Measurements from ENCODE around the gene NUTM2B.
A peak's percentile ranks its signal among the peaks of the same experiment; 100 is the strongest.
"Not testable (repeated sequence)": the region's sequence is repeated elsewhere in the genome, so short reads cannot be mapped to it uniquely, and the experiment has no call there.

NUTM2B gene

GRCh38 chr10:79674878-79675277, 28.1 kb upstream of the NUTM2B start:
- not testable (repeated sequence) for H4K8ac ChIP-seq (ENCODE audit: low read depth, low read length); H3K36me3 ChIP-seq (ENCODE audit: control insufficient read depth in 1 of 2, insufficient read depth in 2 of 2, low read length in 2 of 2); H3K4me2 ChIP-seq (ENCODE audit: low read length); H3K27ac ChIP-seq (ENCODE audit: low read depth, low read length); H3K14ac ChIP-seq (ENCODE audit: low read length); H3K23ac ChIP-seq (ENCODE audit: low read length); H2BK12ac ChIP-seq (ENCODE audit: low read length); H3K4me3 ChIP-seq (ENCODE audit: low read depth, low read length); H4K91ac ChIP-seq (ENCODE audit: low read depth, low read length); H3K9ac ChIP-seq (ENCODE audit: low read length); H4K12ac ChIP-seq (ENCODE audit: low read depth, low read length); H2BK5ac ChIP-seq (ENCODE audit: low read depth, low read length, poor library complexity); H3K27me3 ChIP-seq (ENCODE audit: insufficient read depth, low read length); H3K4me1 ChIP-seq (ENCODE audit: control insufficient read depth in 1 of 2, insufficient read depth in 2 of 2, low read length in 2 of 2); H3K79me1 ChIP-seq (ENCODE audit: low read length); H2AFZ ChIP-seq (ENCODE audit: insufficient read depth, low read length, poor library complexity); H3K18ac ChIP-seq (ENCODE audit: low read length); H3K4ac ChIP-seq (ENCODE audit: low read depth, low read length); H2BK120ac ChIP-seq (ENCODE audit: insufficient read depth, low read length, poor library complexity); H2AK5ac ChIP-seq (ENCODE audit: low read length); H3K9me3 ChIP-seq (ENCODE audit: insufficient read depth, low read depth, low read length); H3K79me2 ChIP-seq (ENCODE audit: control insufficient read depth, insufficient read depth, low read length, poor library complexity)
- DNase-seq = peak in 1 of 2 donors; percentile 7
- WGBS (ENCODE audit: extremely low coverage, insufficient coverage, insufficient read length) = no CpG with 5 or more reads among the region's 2 CpGs

- H4K91ac ChIP-seq (ENCODE audit: low read depth, low read length); DNase-seq; H3K9me3 ChIP-seq (ENCODE audit: insufficient read depth, low read depth, low read length); H4K8ac ChIP-seq (ENCODE audit: low read depth, low read length); H2AK5ac ChIP-seq (ENCODE audit: low read length); H4K12ac ChIP-seq (ENCODE audit: low read depth, low read length); H3K79me2 ChIP-seq (ENCODE audit: control insufficient read depth, insufficient read depth, low read length, poor library complexity); H3K23ac ChIP-seq (ENCODE audit: low read length); H3K79me1 ChIP-seq (ENCODE audit: low read length); H2AFZ ChIP-seq (ENCODE audit: insufficient read depth, low read length, poor library complexity); H2BK120ac ChIP-seq (ENCODE audit: insufficient read depth, low read length, poor library complexity); H3K4ac ChIP-seq (ENCODE audit: low read depth, low read length); H3K27me3 ChIP-seq (ENCODE audit: insufficient read depth, low read length); H3K27ac ChIP-seq (ENCODE audit: low read depth, low read length); H3K4me3 ChIP-seq (ENCODE audit: low read depth, low read length); H2BK12ac ChIP-seq (ENCODE audit: low read length); H3K9ac ChIP-seq (ENCODE audit: low read length); H2BK5ac ChIP-seq (ENCODE audit: low read depth, low read length, poor library complexity); H3K4me2 ChIP-seq (ENCODE audit: low read length); H3K14ac ChIP-seq (ENCODE audit: low read length); H3K4me1 ChIP-seq (ENCODE audit: control insufficient read depth in 1 of 2, insufficient read depth in 2 of 2, low read length in 2 of 2); H3K18ac ChIP-seq (ENCODE audit: low read length): not testable (repeated sequence)
- no CpG with 5 or more reads among the region's 20 CpGs for WGBS (ENCODE audit: extremely low coverage, insufficient coverage, insufficient read length)
- peaks cover 14 to 18% of the 10 kb centered on the region in 2 experiments for H3K36me3 ChIP-seq (ENCODE audit: control insufficient read depth in 1 of 2, insufficient read depth in 2 of 2, low read length in 2 of 2)
These were observed 19.8 kb upstream of the NUTM2B start for GRCh38 chr10:79683026-79683883.

- not testable (repeated sequence) for DNase-seq; H3K27ac ChIP-seq (ENCODE audit: low read depth, low read length); H3K9me3 ChIP-seq (ENCODE audit: insufficient read depth, low read depth, low read length); H2BK5ac ChIP-seq (ENCODE audit: low read depth, low read length, poor library complexity); H3K79me1 ChIP-seq (ENCODE audit: low read length); H2BK12ac ChIP-seq (ENCODE audit: low read length); H3K18ac ChIP-seq (ENCODE audit: low read length); H3K4me1 ChIP-seq (ENCODE audit: control insufficient read depth in 1 of 2, insufficient read depth in 2 of 2, low read length in 2 of 2); H2AK5ac ChIP-seq (ENCODE audit: low read length); H4K91ac ChIP-seq (ENCODE audit: low read depth, low read length); H2BK120ac ChIP-seq (ENCODE audit: insufficient read depth, low read length, poor library complexity); H4K8ac ChIP-seq (ENCODE audit: low read depth, low read length); H2AFZ ChIP-seq (ENCODE audit: insufficient read depth, low read length, poor library complexity); H3K27me3 ChIP-seq (ENCODE audit: insufficient read depth, low read length); H3K4me3 ChIP-seq (ENCODE audit: low read depth, low read length); H4K12ac ChIP-seq (ENCODE audit: low read depth, low read length); H3K23ac ChIP-seq (ENCODE audit: low read length); H3K4me2 ChIP-seq (ENCODE audit: low read length); H3K79me2 ChIP-seq (ENCODE audit: control insufficient read depth, insufficient read depth, low read length, poor library complexity); H3K4ac ChIP-seq (ENCODE audit: low read depth, low read length); H3K9ac ChIP-seq (ENCODE audit: low read length); H3K14ac ChIP-seq (ENCODE audit: low read length)
- peaks cover 14 to 18% of the 10 kb centered on the region in 2 experiments for H3K36me3 ChIP-seq (ENCODE audit: control insufficient read depth in 1 of 2, insufficient read depth in 2 of 2, low read length in 2 of 2)
- no CpG with 5 or more reads among the region's 41 CpGs for WGBS (ENCODE audit: extremely low coverage, insufficient coverage, insufficient read length)
These were observed 18.9 kb upstream of the NUTM2B start for GRCh38 chr10:79683884-79684720.

- peak in 1 of 2 donors; percentile 51 for DNase-seq
- not testable (repeated sequence) for H3K4me2 ChIP-seq (ENCODE audit: low read length); H2BK12ac ChIP-seq (ENCODE audit: low read length); H4K12ac ChIP-seq (ENCODE audit: low read depth, low read length); H3K14ac ChIP-seq (ENCODE audit: low read length); H3K79me2 ChIP-seq (ENCODE audit: control insufficient read depth, insufficient read depth, low read length, poor library complexity); H2AK5ac ChIP-seq (ENCODE audit: low read length); H2AFZ ChIP-seq (ENCODE audit: insufficient read depth, low read length, poor library complexity); H2BK120ac ChIP-seq (ENCODE audit: insufficient read depth, low read length, poor library complexity); H3K4me3 ChIP-seq (ENCODE audit: low read depth, low read length); H3K4me1 ChIP-seq (ENCODE audit: control insufficient read depth in 1 of 2, insufficient read depth in 2 of 2, low read length in 2 of 2); H3K9ac ChIP-seq (ENCODE audit: low read length); H3K18ac ChIP-seq (ENCODE audit: low read length); H2BK5ac ChIP-seq (ENCODE audit: low read depth, low read length, poor library complexity); H4K91ac ChIP-seq (ENCODE audit: low read depth, low read length); H4K8ac ChIP-seq (ENCODE audit: low read depth, low read length); H3K27ac ChIP-seq (ENCODE audit: low read depth, low read length); H3K27me3 ChIP-seq (ENCODE audit: insufficient read depth, low read length); H3K23ac ChIP-seq (ENCODE audit: low read length); H3K79me1 ChIP-seq (ENCODE audit: low read length); H3K4ac ChIP-seq (ENCODE audit: low read depth, low read length); H3K9me3 ChIP-seq (ENCODE audit: insufficient read depth, low read depth, low read length)
- no CpG with 5 or more reads among the region's 21 CpGs for WGBS (ENCODE audit: extremely low coverage, insufficient coverage, insufficient read length)
- peaks cover 14 to 18% of the 10 kb centered on the region in 2 experiments for H3K36me3 ChIP-seq (ENCODE audit: control insufficient read depth in 1 of 2, insufficient read depth in 2 of 2, low read length in 2 of 2)
These were observed 17.9 kb upstream of the NUTM2B start for GRCh38 chr10:79685044-79685685.
